D341Med (cell line): ENCODE data around the gene DLG1.
"Not testable (repeated sequence)": the region's sequence is repeated elsewhere in the genome, so short reads cannot be mapped to it uniquely, and the experiment has no call there.

Experiments used
- DNase-seq: peaks from one replicate; pipeline ENCODE4 v3.0.0; 2012; ENCODE audit warnings: low spot score

Gene DLG1

DNA sequence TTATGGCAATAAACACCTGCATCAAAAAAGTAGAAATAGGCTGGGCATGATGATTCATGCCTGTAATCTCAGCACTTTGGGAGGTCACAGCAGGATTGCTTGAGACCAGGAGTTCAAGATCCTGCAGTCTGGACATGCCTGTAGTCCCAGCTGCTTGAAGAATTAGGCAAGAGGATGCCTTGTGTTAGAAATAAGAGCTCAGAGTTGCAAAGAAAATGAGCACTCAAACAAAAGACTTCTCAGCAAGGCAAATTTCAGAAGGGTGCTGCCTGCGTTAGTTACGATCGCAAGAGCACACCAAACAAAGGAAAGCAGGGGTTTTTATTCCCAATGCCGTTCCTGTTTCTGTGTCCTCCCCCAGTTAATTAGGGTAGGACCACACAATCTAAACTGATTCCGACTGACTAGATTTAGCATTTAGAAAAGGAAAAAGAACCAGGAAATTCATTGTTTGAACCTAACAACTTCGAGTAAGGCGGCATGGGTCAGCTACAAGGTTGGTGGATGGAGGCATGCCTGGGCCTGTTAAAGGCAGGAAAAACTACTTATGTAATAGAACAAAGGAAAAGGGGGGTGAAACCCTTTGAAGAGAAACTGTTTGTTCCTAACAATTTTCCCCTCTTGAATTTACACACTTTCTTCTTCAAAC, 55.5 kb downstream of the DLG1 start:
- no peak for DNase-seq

GRCh38 chr3:197241173-197241572, 57.2 kb downstream of the DLG1 start:
- DNase-seq: no peak

DNA sequence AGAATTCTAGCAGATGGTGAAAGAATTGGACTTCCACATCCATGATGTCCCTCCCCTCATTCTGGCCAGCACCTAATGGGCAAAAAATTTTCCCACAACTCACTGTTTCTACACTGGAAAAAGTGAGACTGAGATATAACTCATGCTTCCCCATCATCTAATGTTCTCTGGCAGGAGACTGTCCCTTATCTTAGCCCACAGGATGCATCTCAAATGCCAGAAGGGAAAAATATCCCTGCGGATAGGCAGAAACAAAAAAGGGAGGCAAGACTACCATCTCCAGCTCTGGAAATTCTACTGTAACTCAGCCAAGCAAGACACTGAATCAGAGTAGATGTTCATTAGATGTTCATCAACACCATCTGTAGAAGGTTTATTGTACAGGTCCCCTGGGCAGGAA, 58.6 kb downstream of the DLG1 start:
- no peak for DNase-seq

DNA sequence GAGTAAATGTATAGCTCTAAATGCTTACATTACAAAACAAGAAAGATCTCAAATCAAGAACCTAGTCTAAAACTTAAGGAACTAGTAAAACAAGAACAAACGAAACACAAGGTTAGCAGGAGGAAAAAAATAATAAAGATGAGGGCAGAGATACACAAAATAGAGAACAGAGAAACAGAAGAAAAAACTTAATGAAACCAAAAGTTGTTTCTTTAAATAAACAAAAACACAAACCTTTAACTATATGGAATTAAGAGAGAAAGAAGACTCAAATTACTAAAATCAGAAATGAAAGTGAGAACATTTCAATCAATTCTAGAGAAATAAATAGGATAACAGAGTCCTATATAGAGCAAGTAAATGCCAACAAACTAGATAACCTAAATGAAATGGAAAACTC, 59.6 kb downstream of the DLG1 start:
- no peak for DNase-seq

- DNase-seq: no peak
Observed at GRCh38 chr3:197237897-197238296, 60.5 kb downstream of the DLG1 start.

GRCh38 chr3:197236362-197236761, 62.0 kb downstream of the DLG1 start:
- DNase-seq: no peak

- no peak for DNase-seq
Observed at GRCh38 chr3:197234947-197235914, 63.2 kb downstream of the DLG1 start.

- DNase-seq: no peak
Observed at GRCh38 chr3:197231321-197231720, 67.1 kb downstream of the DLG1 start.

- no peak for DNase-seq
Observed at GRCh38 chr3:197229836-197230235, 68.6 kb downstream of the DLG1 start.

DNA sequence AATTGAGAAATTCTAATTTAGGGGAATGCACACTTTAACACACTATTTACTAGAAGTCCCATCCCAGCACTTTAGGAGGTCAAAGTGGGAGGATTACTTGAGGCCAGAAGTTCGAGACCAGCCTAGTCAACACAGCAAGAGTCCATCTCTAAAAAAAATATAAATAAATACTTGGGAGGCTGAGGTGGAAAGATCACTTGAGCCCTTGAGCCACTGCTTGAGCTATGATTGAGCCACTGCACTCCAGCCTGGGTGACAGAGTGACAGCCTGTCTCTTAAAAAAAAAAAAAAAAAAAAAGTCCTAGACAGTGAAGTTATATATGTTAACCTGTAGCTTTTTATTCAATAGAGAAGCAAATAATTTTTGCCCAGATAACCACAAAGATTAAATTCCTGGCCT, 69.2 kb downstream of the DLG1 start:
- DNase-seq: no peak

DNA sequence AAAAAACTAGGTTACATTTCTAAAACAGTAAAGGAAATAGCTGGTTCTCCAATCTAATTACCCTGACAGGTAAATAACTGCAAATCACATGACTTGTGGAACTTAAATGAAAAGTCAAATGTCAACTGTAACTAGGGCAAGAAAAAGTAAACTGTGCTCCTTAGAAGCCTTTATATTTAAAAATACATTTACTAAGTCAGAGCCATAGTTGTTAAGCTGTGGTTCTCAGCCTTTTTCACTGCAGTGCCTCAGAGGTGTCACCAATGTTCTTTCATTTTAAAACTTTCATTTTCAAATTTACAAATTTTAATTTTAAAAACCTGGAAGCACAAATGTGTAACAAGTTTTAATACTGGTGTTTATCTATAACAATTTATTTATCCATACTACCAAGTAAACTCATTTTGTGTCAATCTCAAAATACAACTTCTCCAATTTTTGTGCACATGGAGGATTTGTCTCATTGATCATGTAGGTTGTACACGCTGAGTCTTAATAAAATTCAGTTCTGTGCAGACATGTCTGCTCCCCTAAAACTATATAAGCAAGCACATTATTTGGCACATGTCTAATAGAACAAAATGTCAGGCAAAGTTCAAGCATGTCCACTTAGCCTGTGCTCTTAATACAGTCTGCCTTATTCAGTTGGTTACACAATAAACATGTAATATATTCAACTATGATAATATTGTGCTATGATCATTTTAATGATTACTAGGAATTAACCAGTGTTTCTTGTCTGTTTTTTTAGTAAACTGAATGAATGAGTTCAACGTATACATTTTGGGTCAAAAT, 70.4 kb downstream of the DLG1 start:
- no peak for DNase-seq

DNA sequence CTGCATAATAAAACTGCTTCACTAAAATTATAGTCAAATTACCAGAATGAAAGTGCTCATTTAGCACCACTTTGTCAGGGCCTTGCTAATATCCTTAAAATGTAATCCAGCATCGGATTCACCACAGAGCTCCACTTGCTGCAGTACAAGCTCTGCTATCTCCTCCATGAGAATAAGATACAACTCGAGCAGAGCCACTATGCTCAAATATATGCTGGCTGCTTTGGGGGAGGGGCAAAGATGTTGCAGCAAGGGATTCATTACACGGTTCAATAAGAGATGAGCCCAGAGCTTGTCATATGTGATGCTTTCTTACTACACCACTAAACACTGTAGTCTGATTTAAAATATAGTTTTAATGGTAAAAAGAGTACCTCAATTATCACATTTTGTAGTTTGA, 72.2 kb downstream of the DLG1 start:
- no peak for DNase-seq

DNA sequence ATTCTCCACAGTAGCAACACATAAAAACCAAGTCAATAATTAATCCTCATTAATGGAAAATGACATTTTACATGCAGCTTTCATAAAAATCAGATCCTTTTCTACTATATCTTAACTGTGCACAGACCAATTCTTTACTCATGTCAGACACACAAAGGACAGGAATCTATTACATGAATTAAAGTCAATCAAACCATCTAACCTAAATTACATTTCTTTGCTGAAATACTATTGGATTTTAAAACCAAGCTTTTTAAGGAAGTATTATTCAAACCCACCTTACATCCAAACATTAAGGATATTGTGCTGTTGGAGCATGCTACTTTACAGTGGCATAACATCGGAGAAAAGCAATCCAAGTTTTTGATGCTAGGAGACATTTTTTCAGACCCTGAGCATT, 72.8 kb downstream of the DLG1 start:
- no peak for DNase-seq

GRCh38 chr3:197224034-197224444, 74.4 kb downstream of the DLG1 start:
- DNase-seq: peak; percentile 59

GRCh38 chr3:197222937-197223370, 75.5 kb downstream of the DLG1 start:
- no peak for DNase-seq

- DNase-seq: no peak
Observed at GRCh38 chr3:197219619-197220018, 78.8 kb downstream of the DLG1 start.

DNA sequence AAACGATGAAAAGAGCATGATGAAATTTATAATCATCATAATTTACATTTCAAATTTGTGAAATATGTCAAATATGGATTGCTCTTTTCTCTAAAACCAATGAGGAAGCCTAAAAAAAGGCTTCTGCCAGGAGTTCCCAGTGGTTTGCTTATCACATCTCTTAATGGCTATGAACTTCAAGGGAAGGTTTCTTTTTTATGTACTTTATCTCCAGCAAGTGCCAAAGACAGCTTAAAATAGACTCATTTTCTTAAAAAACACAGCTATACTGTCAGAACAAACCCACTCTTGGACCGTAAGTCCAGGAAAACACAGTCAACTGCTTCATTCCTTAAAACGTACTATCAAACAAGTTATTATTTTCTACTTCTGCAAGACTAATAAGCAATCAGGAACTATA, 80.2 kb downstream of the DLG1 start:
- no peak for DNase-seq

DNA sequence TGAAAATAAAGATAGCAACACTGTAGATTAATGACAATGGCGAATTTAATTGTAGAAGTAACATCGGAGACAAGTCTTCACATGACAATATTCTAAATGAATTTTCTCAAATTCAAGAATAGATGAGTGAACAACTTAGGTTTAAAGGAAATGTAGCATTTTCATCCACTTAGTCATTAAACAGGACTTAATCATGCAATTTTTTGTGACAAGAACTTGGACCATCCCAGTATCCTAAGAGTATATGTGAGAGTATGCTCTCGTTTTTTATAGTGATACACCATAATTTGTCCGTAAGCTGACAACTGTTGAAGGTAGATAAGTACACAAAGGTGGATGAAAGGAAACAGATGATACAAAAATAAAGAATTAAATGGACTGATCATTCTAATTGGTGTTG, 81.5 kb downstream of the DLG1 start:
- no peak for DNase-seq

- no peak for DNase-seq
Observed at GRCh38 chr3:197216169-197216860, 82.1 kb downstream of the DLG1 start.

DNA sequence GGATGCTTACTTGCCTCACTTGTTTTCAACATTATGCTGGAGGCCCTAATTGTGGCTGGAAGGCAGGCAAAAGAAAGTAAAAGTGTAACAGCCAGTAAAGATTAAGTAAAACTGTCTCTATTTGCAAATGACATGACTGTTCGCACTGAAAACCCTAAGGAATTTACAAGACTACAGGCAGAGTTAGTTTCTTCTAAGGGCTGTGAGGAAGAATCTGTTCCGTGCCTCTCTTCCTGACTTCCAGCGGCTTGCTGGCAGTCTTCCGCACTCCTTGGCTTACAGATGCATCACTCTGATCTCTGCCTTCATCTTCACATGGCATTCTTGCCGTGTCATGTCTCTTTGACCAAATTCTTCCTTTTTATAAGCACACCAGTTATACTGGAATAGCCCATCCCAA, 86.1 kb downstream of the DLG1 start:
- DNase-seq: no peak

GRCh38 chr3:197211698-197212097, 86.7 kb downstream of the DLG1 start:
- not testable (repeated sequence) for DNase-seq
